ENCODE results near the gene CABLES1.

- TF ChIP-seq CTCF (IDR thresholded peaks at IDR 0.05) (no peak), POLR2A (IDR thresholded peaks at IDR 0.05) (no peak), POLR2AphosphoS5 (IDR thresholded peaks at IDR 0.05) (no peak)
Measured at GRCh38 chr18:23208600-23208999, 73.3 kb downstream of the CABLES1 start.

Data from transverse colon (tissue), 4 donors.